Transverse colon (tissue), 4 donors: ENCODE data around the gene ALMS1. TPM values are rescaled to one million over a fixed set of nuclear protein-coding genes. Genes with fewer than 3 reads are reported as not detected.
"Not testable (repeated sequence)": the region's sequence is repeated elsewhere in the genome, so short reads cannot be mapped to it uniquely, and the experiment has no call there.

ENCODE experiments used
- DNase-seq: peaks from one replicate; pipeline ENCODE4 v3.0.0-alpha.2; 2019
- H3K27ac ChIP-seq, 4 donors: fragments of 200-600 bp; sonication (generic); 2 replicates each; pipeline ENCODE4 v1.5.1; 2016 to 2018; ENCODE audit warnings: inconsistent platforms in 4 of 4
- H3K27me3 ChIP-seq: fragments of 200-600 bp; sonication (generic); 2 replicates; pipeline ENCODE4 v1.5.1; 2017; ENCODE audit warnings: inconsistent platforms
- H3K36me3 ChIP-seq, 4 donors: fragments of 200-600 bp; sonication (generic); 2 replicates each; pipeline ENCODE4 v1.5.1; 2017 to 2019; ENCODE audit warnings: inconsistent platforms in 4 of 4
- H3K4me1 ChIP-seq, 4 donors: fragments of 200-600 bp; sonication (generic); 2 replicates each; pipeline ENCODE4 v1.5.1; 2017 to 2020; ENCODE audit warnings: inconsistent platforms in 4 of 4
- H3K4me3 ChIP-seq, 4 donors: fragments of 200-600 bp; sonication (generic); 1 replicate in 1 of 4; 2 replicates in 3 of 4; pipeline versions ENCODE4 v1.5.1 to v1.6.1; 2017 to 2019; ENCODE audit warnings: inconsistent platforms in 4 of 4
- H3K9me3 ChIP-seq, 2 donors: fragments of 200-600 bp; sonication (generic); 2 replicates each; pipeline ENCODE4 v1.5.1; 2017 to 2019; ENCODE audit warnings: inconsistent platforms in 2 of 2
- CTCF ChIP-seq, 5 experiments: fragments of 200-600 bp in 3 of 5; fragments of 450-650 bp in 2 of 5; sonication (generic) in 3 of 5; IDR thresholded peaks; 1 replicate in 2 of 5; 2 replicates in 3 of 5; pipeline ENCODE4 v1.5.1; 2016 to 2017; ENCODE audit warnings: antibody characterized with exemption in 5 of 5, inconsistent platforms in 3 of 5, mild to moderate bottlenecking in 2 of 5, moderate library complexity in 1 of 5
- EP300 ChIP-seq: sonication (generic); formaldehyde crosslinking; IDR thresholded peaks from one replicate; pipeline ENCODE4 v1.6.1; 2017; ENCODE audit warnings: antibody characterized with exemption, low read depth
- POLR2A ChIP-seq: fragments of 450-650 bp; IDR thresholded peaks from one replicate; pipeline ENCODE4 v1.6.1; 2016; ENCODE audit warnings: antibody characterized with exemption, mild to moderate bottlenecking, moderate library complexity
- POLR2AphosphoS5 ChIP-seq, 3 donors: sonication (generic); formaldehyde crosslinking; IDR thresholded peaks; one replicate each; pipeline ENCODE4 v1.6.1; 2016; ENCODE audit warnings: antibody characterized with exemption in 3 of 3
- WGBS, 2 donors: methylation state at CpG; one replicate each; pipeline ENCODE4 v1.1.5; 2018; ENCODE audit warnings: low coverage in 1 of 2; 5-methylcytosine and 5-hydroxymethylcytosine counted together
- in situ Hi-C, 4 donors: fragments of 200-750 bp; cut with MboI; loops; one replicate each; pipeline versions ENCODE4 v1.15.0 to v1.15.1; 2017; ENCODE audit warnings: low sequenced_read_pairs in 3 of 4, low pct_ligation_motif_present in 1 of 4, low pct_unique_long_range_greater_than_20kb in 1 of 4
- intact Hi-C: fragments of 100-400 bp; cut with DNase I; formaldehyde crosslinking; loops from one replicate; pipeline ENCODE4 v1.15.1; 2023; ENCODE audit warnings: low total_unique reads
- total RNA-seq, 4 donors: library from RNA; depleted of rRNA; stranded (reverse); fragments of >200 nt; gene quantifications; one replicate each; pipeline ENCODE4 v1.1.0, GENCODE V29; 2016

Gene ALMS1
- total RNA-seq, 4 donors from 2014 or later = 22.4 to 72.4 (median 29.9) TPM

GRCh38 chr2:73593680-73594079, 208.0 kb downstream of the ALMS1 start:
- H3K36me3 ChIP-seq = no peaks in the 10 kb centered on the region
- no peaks in the 10 kb centered on the region for H3K9me3 ChIP-seq
- intact Hi-C loops = no loop called here
- H3K27ac ChIP-seq = no peak overlapping the region
- no peak overlapping the region for H3K4me3 ChIP-seq
- 92 to 94% methylated on average over 2 of the region's 2 CpGs for WGBS, 2 donors
- H3K27me3 ChIP-seq = no peaks in the 10 kb centered on the region
- in situ Hi-C loops = no loop called here
- H3K4me1 ChIP-seq = no peaks in the 10 kb centered on the region
- DNase-seq = no peak
- no peak for TF ChIP-seq POLR2AphosphoS5 (IDR thresholded peaks at IDR 0.05)

GRCh38 chr2:73594251-73594650, 208.6 kb downstream of the ALMS1 start:
- WGBS, 2 donors = 89 to 100% methylated on average over 1 to 2 of the region's 2 CpGs
- in situ Hi-C loops = no loop called here
- DNase-seq = no peak
- no peaks in the 10 kb centered on the region for H3K27me3 ChIP-seq
- intact Hi-C loops = no loop called here
- H3K27ac ChIP-seq = no peak overlapping the region
- H3K9me3 ChIP-seq = no peaks in the 10 kb centered on the region
- H3K4me3 ChIP-seq = no peak overlapping the region
- H3K36me3 ChIP-seq = no peaks in the 10 kb centered on the region
- no peak for TF ChIP-seq CTCF (IDR thresholded peaks at IDR 0.05)
- no peaks in the 10 kb centered on the region for H3K4me1 ChIP-seq

- no peak overlapping the region for H3K27ac ChIP-seq
- TF ChIP-seq EP300 (no peak), POLR2AphosphoS5 (IDR thresholded peaks at IDR 0.05) (no peak)
- H3K4me1 ChIP-seq = no peaks in the 10 kb centered on the region
- 91 to 92% methylated on average over 2 to 5 of the region's 5 CpGs for WGBS, 2 donors
- no peak overlapping the region for H3K4me3 ChIP-seq
- in situ Hi-C loops (no loop called here), intact Hi-C loops (no loop called here)
- no peaks in the 10 kb centered on the region for H3K27me3 ChIP-seq
- H3K9me3 ChIP-seq = no peaks in the 10 kb centered on the region
- DNase-seq = no peak
- peaks cover 0 to 22% (median 5%) of the 10 kb centered on the region in 4 donors for H3K36me3 ChIP-seq
These were observed 216.1 kb downstream of the ALMS1 start for GRCh38 chr2:73601780-73602179.

GRCh38 chr2:73603099-73603588, 217.5 kb downstream of the ALMS1 start:
- H3K27me3 ChIP-seq, DNase-seq, H3K4me1 ChIP-seq, in situ Hi-C loops, intact Hi-C loops, H3K27ac ChIP-seq, H3K9me3 ChIP-seq, H3K4me3 ChIP-seq: not testable (repeated sequence)
- peaks cover 0 to 22% (median 5%) of the 10 kb centered on the region in 4 donors for H3K36me3 ChIP-seq
- WGBS, 2 donors = 72 to 77% methylated on average over 4 of the region's 4 CpGs

- intact Hi-C loops, H3K9me3 ChIP-seq, H3K4me1 ChIP-seq, H3K27ac ChIP-seq, DNase-seq, H3K27me3 ChIP-seq, in situ Hi-C loops, H3K4me3 ChIP-seq: not testable (repeated sequence)
- WGBS, 2 donors = 83 to 100% methylated on average over 1 to 2 of the region's 2 CpGs
- H3K36me3 ChIP-seq = peaks cover 0 to 22% (median 5%) of the 10 kb centered on the region in 4 donors
These were observed 219.0 kb downstream of the ALMS1 start for GRCh38 chr2:73604589-73604988.

GRCh38 chr2:73610111-73610510, 224.5 kb downstream of the ALMS1 start:
- WGBS, 2 donors = 77% methylated on average over 3 of the region's 3 CpGs; no CpG with 5 or more reads in 1 of the 2 donors
- no peaks in the 10 kb centered on the region for H3K36me3 ChIP-seq
- no peak for DNase-seq
- intact Hi-C loops (no loop called here), in situ Hi-C loops (no loop called here)
- TF ChIP-seq EP300 = no peak
- no peak for TF ChIP-seq POLR2AphosphoS5 (IDR thresholded peaks at IDR 0.05)
- TF ChIP-seq POLR2A = no peak
- TF ChIP-seq CTCF (IDR thresholded peaks at IDR 0.05) = no peak
- H3K27me3 ChIP-seq = no peaks in the 10 kb centered on the region
- H3K4me1 ChIP-seq = no peaks in the 10 kb centered on the region
- no peaks in the 10 kb centered on the region for H3K9me3 ChIP-seq
- H3K27ac ChIP-seq = no peak overlapping the region
- no peak overlapping the region for H3K4me3 ChIP-seq
